Kidney (tissue), 14 donors: ENCODE results near the gene SOX5. TPM values are rescaled to one million over a fixed set of nuclear protein-coding genes. Genes with fewer than 3 reads are reported as not detected.
"Not testable (repeated sequence)": the region's sequence is repeated elsewhere in the genome, so short reads cannot be mapped to it uniquely, and the experiment has no call there.

ENCODE experiments used
- DNase-seq, 5 donors: peaks; one replicate each; pipeline ENCODE4 v3.0.0-alpha.2; 2013 to 2020
- FAIRE-seq: peaks from 2 replicates; lab custom pipeline; 2012; peaks lifted over from hg19 to GRCh38; lab: Jason Lieb, UNC
- H3K27ac ChIP-seq, 2 donors: one replicate each; pipeline ENCODE4 v1.7.0; 2013; ENCODE audit warnings: low read depth in 2 of 2, low read length in 2 of 2, inconsistent platforms in 1 of 2
- H3K27me3 ChIP-seq: one replicate; pipeline ENCODE4 v1.7.1; 2013; ENCODE audit warnings: low read length, inconsistent platforms; ENCODE audit not compliant: control insufficient read depth, insufficient read depth
- H3K36me3 ChIP-seq, 3 donors: one replicate each; pipeline versions ENCODE4 v1.7.0 to v1.7.1; 2013; ENCODE audit warnings: low read length in 3 of 3, control low read depth in 1 of 3, inconsistent platforms in 1 of 3; ENCODE audit not compliant: insufficient read depth in 3 of 3, control insufficient read depth in 2 of 3
- H3K4me1 ChIP-seq, 3 donors: one replicate each; pipeline versions ENCODE4 v1.7.0 to v1.7.1; 2013; ENCODE audit warnings: low read length in 3 of 3, inconsistent platforms in 1 of 3, low read depth in 1 of 3; ENCODE audit not compliant: control insufficient read depth in 2 of 3, insufficient read depth in 2 of 3
- H3K4me3 ChIP-seq, 3 donors: one replicate each; pipeline versions ENCODE4 v1.7.0 to v1.8.1; 2013; ENCODE audit warnings: low read length in 3 of 3, control low read depth in 1 of 3, inconsistent platforms in 1 of 3
- H3K9ac ChIP-seq, 3 donors: one replicate each; pipeline versions ENCODE4 v1.7.0 to v1.7.1; 2013; ENCODE audit warnings: low read length in 3 of 3, control low read depth in 1 of 3, inconsistent platforms in 1 of 3
- H3K9me3 ChIP-seq, 3 donors: one replicate each; pipeline versions ENCODE4 v1.7.0 to v1.7.1; 2013; ENCODE audit warnings: low read length in 3 of 3, control low read depth in 1 of 3, inconsistent platforms in 1 of 3; ENCODE audit not compliant: control insufficient read depth in 2 of 3, insufficient read depth in 1 of 3
- intact Hi-C: fragments of 100-400 bp; cut with DNase I; formaldehyde crosslinking; loops from one replicate; pipeline ENCODE4 v1.11.1; 2022
- polyA plus RNA-seq: library from polyadenylated mRNA; stranded (reverse); fragments of 350-450 nt; fragmentation: Illumina TruSeq; extraction: RNeasy Lipid Tissue Mini Kit (QIAGEN cat#74804); gene quantifications from one replicate; pipeline ENCODE4 v1.2.3, GENCODE V29; 2014; ENCODE audit warnings: low read depth, low replicate concordance; ENCODE audit not compliant: insufficient read depth
- total RNA-seq: library from RNA; stranded (reverse); fragmentation: NEBNext Ultra II Directional; extraction: Animal tissue kit (Norgen Biotek cat#: 25700); gene quantifications from one replicate; pipeline ENCODE4 v1.2.1, GENCODE V29; 2021
- TF ChIP-seq, protein P1 (sequence below): IDR thresholded peaks from 3 replicates; pipeline ENCODE4 v1.5.1; 2012; ENCODE audit warnings: mild to moderate bottlenecking, moderate library complexity, borderline replicate concordance; ENCODE audit not compliant: insufficient read depth; ENCODE audit errors: extremely low read depth
- donor health status: control.
- donor health status: control.
- donor health status: control.
- donor health status: control.
- donor health status: control.
- donor health status: DM: yes; HTN: yes; CAD: no.
- donor health status: Normal renal cell carcinoma (clear cell type).

SOX5 gene
- total and polyA plus RNA-seq, 2 donors from 2014 or later, result 0.54 to 10.8 TPM

DNA sequence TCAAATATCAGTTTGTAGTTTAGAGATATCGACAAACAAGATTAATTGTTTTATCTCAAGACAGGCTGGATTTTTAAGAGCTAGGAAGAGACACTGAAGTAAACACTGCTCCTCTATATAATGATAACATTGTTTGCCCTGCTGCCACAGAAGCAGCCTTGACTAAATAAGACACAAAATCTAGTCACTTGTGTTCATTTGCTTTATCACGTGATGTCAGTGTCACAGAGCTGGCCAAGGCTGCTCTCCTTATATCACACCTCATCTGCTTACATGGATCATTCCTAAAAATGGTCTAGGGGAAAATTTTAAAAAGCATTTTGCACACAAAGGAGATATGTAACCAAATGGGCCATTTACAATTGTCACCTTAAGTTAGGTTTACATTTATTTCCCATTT lies 64.1 kb downstream of the SOX5 start:
- H3K27ac ChIP-seq, result no peak overlapping the region
- H3K27me3 ChIP-seq, result no peaks in the 10 kb centered on the region
- no peak overlapping the region for H3K4me3 ChIP-seq
- no peak for FAIRE-seq
- no peak for DNase-seq
- TF ChIP-seq, protein P1, sequence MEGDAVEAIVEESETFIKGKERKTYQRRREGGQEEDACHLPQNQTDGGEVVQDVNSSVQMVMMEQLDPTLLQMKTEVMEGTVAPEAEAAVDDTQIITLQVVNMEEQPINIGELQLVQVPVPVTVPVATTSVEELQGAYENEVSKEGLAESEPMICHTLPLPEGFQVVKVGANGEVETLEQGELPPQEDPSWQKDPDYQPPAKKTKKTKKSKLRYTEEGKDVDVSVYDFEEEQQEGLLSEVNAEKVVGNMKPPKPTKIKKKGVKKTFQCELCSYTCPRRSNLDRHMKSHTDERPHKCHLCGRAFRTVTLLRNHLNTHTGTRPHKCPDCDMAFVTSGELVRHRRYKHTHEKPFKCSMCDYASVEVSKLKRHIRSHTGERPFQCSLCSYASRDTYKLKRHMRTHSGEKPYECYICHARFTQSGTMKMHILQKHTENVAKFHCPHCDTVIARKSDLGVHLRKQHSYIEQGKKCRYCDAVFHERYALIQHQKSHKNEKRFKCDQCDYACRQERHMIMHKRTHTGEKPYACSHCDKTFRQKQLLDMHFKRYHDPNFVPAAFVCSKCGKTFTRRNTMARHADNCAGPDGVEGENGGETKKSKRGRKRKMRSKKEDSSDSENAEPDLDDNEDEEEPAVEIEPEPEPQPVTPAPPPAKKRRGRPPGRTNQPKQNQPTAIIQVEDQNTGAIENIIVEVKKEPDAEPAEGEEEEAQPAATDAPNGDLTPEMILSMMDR, result no peak
- no peak overlapping the region for H3K9ac ChIP-seq
- H3K4me1 ChIP-seq, result no peaks in the 10 kb centered on the region
- intact Hi-C loops, result no loop called here
- H3K9me3 ChIP-seq, result no peaks in the 10 kb centered on the region
- no peaks in the 10 kb centered on the region for H3K36me3 ChIP-seq

DNA sequence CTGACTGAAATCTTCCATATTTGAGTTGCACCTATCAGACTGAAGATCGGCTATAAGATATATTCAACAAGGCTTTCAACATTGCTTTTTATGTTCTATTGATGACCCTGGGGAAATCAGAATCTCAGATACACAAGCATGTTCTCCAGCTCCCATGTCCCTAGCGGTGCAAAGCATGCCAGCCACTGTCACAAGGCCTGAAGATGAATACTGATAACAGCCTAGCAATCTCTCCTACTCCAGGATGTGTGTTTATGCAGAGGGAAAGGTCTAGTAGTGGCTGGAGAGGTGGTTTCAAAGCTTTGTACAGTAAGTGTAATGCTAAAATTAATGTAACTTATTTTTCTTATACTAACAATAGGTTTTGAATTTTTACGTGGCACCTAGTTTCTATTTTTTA lies 64.6 kb downstream of the SOX5 start:
- TF ChIP-seq, protein P1, result no peak
- H3K27ac ChIP-seq, result no peak overlapping the region
- no peak for FAIRE-seq
- H3K4me1 ChIP-seq, result no peaks in the 10 kb centered on the region
- no peaks in the 10 kb centered on the region for H3K9me3 ChIP-seq
- H3K36me3 ChIP-seq, result no peaks in the 10 kb centered on the region
- H3K4me3 ChIP-seq, result no peak overlapping the region
- no peak overlapping the region for H3K9ac ChIP-seq
- intact Hi-C loops, result no loop called here
- no peak for DNase-seq
- H3K27me3 ChIP-seq, result no peaks in the 10 kb centered on the region

DNA sequence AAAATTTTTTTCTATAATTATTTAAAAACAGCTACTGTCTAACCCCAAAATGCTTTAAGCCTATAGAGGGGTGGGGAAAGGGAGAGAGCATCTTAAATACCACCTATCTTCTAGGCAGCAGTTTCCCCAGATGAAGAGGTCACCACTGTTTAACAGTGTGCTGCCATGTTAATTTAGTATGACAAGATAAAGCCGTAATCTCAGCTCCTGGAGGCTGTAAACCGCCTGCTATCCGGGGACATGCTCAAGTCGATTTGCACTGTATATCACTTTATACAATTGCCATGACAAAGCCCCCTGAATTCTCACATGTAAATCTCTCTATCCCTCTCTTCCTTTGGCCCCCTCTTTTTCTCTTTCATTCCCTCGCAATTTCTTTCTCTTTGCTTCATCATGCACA lies 68.5 kb downstream of the SOX5 start:
- FAIRE-seq (no peak), DNase-seq (no peak)
- intact Hi-C loops, result no loop called here
- TF ChIP-seq, protein P1, result no peak
- H3K27ac ChIP-seq, result no peak overlapping the region
- no peaks in the 10 kb centered on the region for H3K9me3 ChIP-seq
- no peak overlapping the region for H3K4me3 ChIP-seq
- H3K4me1 ChIP-seq, result no peaks in the 10 kb centered on the region
- no peaks in the 10 kb centered on the region for H3K27me3 ChIP-seq
- no peak overlapping the region for H3K9ac ChIP-seq
- no peaks in the 10 kb centered on the region for H3K36me3 ChIP-seq

DNA sequence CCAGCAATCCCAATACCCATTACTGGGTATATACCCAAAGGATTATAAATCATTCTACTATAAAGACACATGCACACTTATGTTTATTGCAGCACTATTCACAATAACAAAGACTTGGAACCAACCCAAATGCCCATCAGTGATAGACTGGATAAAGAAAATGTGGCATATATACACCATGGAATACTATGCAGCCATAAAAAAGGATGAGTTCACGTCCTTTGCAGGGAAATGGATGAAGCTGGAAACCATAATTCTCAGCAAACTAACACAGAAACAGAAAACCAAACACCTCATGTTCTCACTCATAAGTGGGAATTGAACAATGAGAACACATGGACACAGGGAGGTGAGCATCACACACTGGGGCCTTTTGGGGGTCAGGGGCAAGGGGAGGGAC lies 72.9 kb downstream of the SOX5 start:
- intact Hi-C loops, H3K27ac ChIP-seq, FAIRE-seq, H3K4me3 ChIP-seq, H3K4me1 ChIP-seq, H3K9ac ChIP-seq, H3K27me3 ChIP-seq, H3K36me3 ChIP-seq, DNase-seq, H3K9me3 ChIP-seq: not testable (repeated sequence)
